HEK293 (cell line): ENCODE data around the gene GCLM.

Experiments used
- CTCF ChIA-PET: fragments of 350-600 bp; formaldehyde crosslinking; extraction: SDS; loops from one replicate; lab custom pipeline; 2021; ENCODE audit warnings: antibody characterized with exemption; lab: Yijun Ruan, JAX
- POLR2A ChIA-PET: fragments of 300-600 bp; formaldehyde crosslinking; extraction: SDS; loops from one replicate; lab custom pipeline; 2020; ENCODE audit warnings: antibody characterized with exemption, inconsistent platforms; lab: Yijun Ruan, JAX
- H3K27ac ChIP-seq: fragments of 200-500 bp; sonication (Bioruptor generic); 2 replicates; pipeline ENCODE4 v1.5.1; 2014; ENCODE audit warnings: low read depth, low read length, control low read depth, inconsistent platforms; ENCODE audit errors: extremely low read depth
- H3K36me3 ChIP-seq, 2 experiments: fragments of 200-500 bp in 1 of 2; sonication (Bioruptor generic) in 1 of 2; 1 replicate in 1 of 2; 2 replicates in 1 of 2; pipeline ENCODE4 v1.5.1; 2014 to 2017; ENCODE audit warnings: inconsistent platforms in 2 of 2, low read length in 2 of 2; ENCODE audit not compliant: control insufficient read depth in 2 of 2, insufficient read depth in 1 of 2
- H3K4me1 ChIP-seq: fragments of 200-500 bp; sonication (Bioruptor generic); 2 replicates; pipeline ENCODE4 v1.5.1; 2014; ENCODE audit warnings: mild to moderate bottlenecking, low read length, inconsistent platforms; ENCODE audit not compliant: control insufficient read depth, insufficient read depth
- H3K4me3 ChIP-seq: 2 replicates; pipeline ENCODE4 v1.5.1; 2011; ENCODE audit warnings: low read depth, mild to moderate bottlenecking, control low read depth, low read length, moderate library complexity
- H3K9me3 ChIP-seq: fragments of 200-500 bp; sonication (Bioruptor generic); 2 replicates; pipeline ENCODE4 v1.5.1; 2014; ENCODE audit warnings: low read depth, low read length, inconsistent platforms; ENCODE audit not compliant: control insufficient read depth, insufficient read depth
- KLF1 ChIP-seq: fragments of 450-650 bp; formaldehyde crosslinking; IDR thresholded peaks from 2 replicates; pipeline ENCODE4 v1.5.1; 2016; ENCODE audit warnings: missing biosample characterization, missing genetic modification characterization
- REST ChIP-seq: fragments of 450-650 bp; formaldehyde crosslinking; IDR thresholded peaks from 2 replicates; pipeline ENCODE4 v1.5.1; 2016; ENCODE audit warnings: missing biosample characterization, missing genetic modification characterization
- SALL2 ChIP-seq: fragments of 450-650 bp; formaldehyde crosslinking; IDR thresholded peaks from 2 replicates; pipeline ENCODE4 v1.5.0; 2017; ENCODE audit warnings: missing biosample characterization, mild to moderate bottlenecking, missing genetic modification characterization, borderline replicate concordance
- SCRT2 ChIP-seq: fragments of 450-650 bp; formaldehyde crosslinking; IDR thresholded peaks from 2 replicates; pipeline ENCODE4 v1.5.1; 2016; ENCODE audit warnings: missing biosample characterization, missing genetic modification characterization
- ZBTB11 ChIP-seq: fragments of 450-650 bp; formaldehyde crosslinking; conservative IDR thresholded peaks from 2 replicates; pipeline ENCODE4 v1.5.1; 2016; ENCODE audit warnings: low read depth, missing biosample characterization, missing genetic modification characterization
- ZBTB6 ChIP-seq: fragments of 450-650 bp; formaldehyde crosslinking; IDR thresholded peaks from 2 replicates; pipeline ENCODE4 v1.5.1; 2017; ENCODE audit warnings: missing biosample characterization, missing genetic modification characterization
- ZNF133 ChIP-seq: fragments of 450-650 bp; formaldehyde crosslinking; IDR thresholded peaks from 2 replicates; pipeline ENCODE4 v1.5.1; 2016; ENCODE audit warnings: missing biosample characterization, missing genetic modification characterization
- ZNF16 ChIP-seq: fragments of 450-650 bp; formaldehyde crosslinking; IDR thresholded peaks from 2 replicates; pipeline ENCODE4 v1.5.1; 2016; ENCODE audit warnings: low read depth, missing biosample characterization, missing genetic modification characterization
- ZNF248 ChIP-seq: fragments of 450-650 bp; formaldehyde crosslinking; IDR thresholded peaks from 2 replicates; pipeline ENCODE4 v1.5.1; 2017; ENCODE audit warnings: missing biosample characterization, missing genetic modification characterization
- ZNF513 ChIP-seq: fragments of 450-650 bp; IDR thresholded peaks from 2 replicates; pipeline ENCODE4 v1.5.1; 2018; ENCODE audit warnings: missing biosample characterization, missing genetic modification characterization
- ZNF692 ChIP-seq: fragments of 450-650 bp; formaldehyde crosslinking; IDR thresholded peaks from 2 replicates; pipeline ENCODE4 v1.5.1; 2016; ENCODE audit warnings: missing biosample characterization, missing genetic modification characterization
- ZSCAN4 ChIP-seq: fragments of 450-650 bp; formaldehyde crosslinking; IDR thresholded peaks from 2 replicates; pipeline ENCODE4 v1.5.1; 2017; ENCODE audit warnings: missing biosample characterization, missing genetic modification characterization

GCLM gene

GRCh38 chr1:93878501-93878888 lies 30.7 kb downstream of the GCLM start (continued):
- TF ChIP-seq REST (tag by site-specific recombination) (peak; percentile 80), ZNF692 (peak; percentile 75; the same call in 1 of the 2 replicates), ZNF16 (tag by site-specific recombination) (no peak)
- TF ChIP-seq, all 188 proteins: peak for 4

- CTCF ChIA-PET, result interaction anchor here (0.7 to 1.2 kb wide), 3 partner anchors 33 to 457 kb away, joined by 3 to 4 read pairs (median 4); no protein-coding TSS in a partner anchor
- H3K4me1 ChIP-seq, result peaks cover 6% of the 10 kb centered on the region
- POLR2A ChIA-PET, result no interaction called here
- no peak for TF ChIP-seq ZSCAN4 (tag by site-specific recombination)
- TF ChIP-seq ZBTB11 (tag by site-specific recombination), result no peak
- no peak overlapping the region for H3K27ac ChIP-seq
- no peak overlapping the region for H3K4me3 ChIP-seq
- peaks cover 33 to 52% of the 10 kb centered on the region in 2 experiments for H3K36me3 ChIP-seq
- no peaks in the 10 kb centered on the region for H3K9me3 ChIP-seq
Observed at GRCh38 chr1:93877529-93877928, 31.7 kb downstream of the GCLM start.

- no peak overlapping the region for H3K27ac ChIP-seq
- H3K4me1 ChIP-seq, result peaks cover 6% of the 10 kb centered on the region
- POLR2A ChIA-PET, result no interaction called here
- H3K4me3 ChIP-seq, result no peak overlapping the region
- CTCF ChIA-PET, result no interaction called here
- TF ChIP-seq ZBTB6 (tag by site-specific recombination) (no peak), SCRT2 (tag by site-specific recombination) (no peak), KLF1 (tag by site-specific recombination) (no peak), ZNF513 (peak; percentile 78), ZNF248 (no peak), ZBTB11 (tag by site-specific recombination) (peak; percentile 41; the same call in 1 of the 2 replicates), ZNF133 (tag by site-specific recombination) (no peak), SALL2 (tag by site-specific recombination) (no peak)
- H3K9me3 ChIP-seq, result no peaks in the 10 kb centered on the region
- peaks cover 33 to 65% of the 10 kb centered on the region in 2 experiments for H3K36me3 ChIP-seq
Observed at GRCh38 chr1:93876244-93876643, 33.0 kb downstream of the GCLM start.
